ENCODE data around the gene BRD1. TPM values are rescaled to one million over a fixed set of nuclear protein-coding genes. Genes with fewer than 3 reads are reported as not detected.

Gene BRD1
- total RNA-seq, 1 experiment from 2014 or later, result 19.1 TPM

- Histone ChIP-seq H4K20me1 (ENCODE audit: low read length) (0 out of 2 replicates have a peak, but pooled peaks cover 3% of the 10 kb centered on the region), H3K9me2 (replicated peaks; ENCODE audit: low read length) (no peaks in the 10 kb centered on the region), H3K79me2 (ENCODE audit: low read length) (peaks cover 27% of the 10 kb centered on the region), H3K36me3 (ENCODE audit: low read depth, low read length) (peaks cover 16% of the 10 kb centered on the region; the same call in 1 of the 2 replicates), H3F3A (ENCODE audit: low read length, unreplicated experiment) (no peaks in the 10 kb centered on the region), H2AFZ (ENCODE audit: low read length) (no peak overlapping the region), H3K4me3 (ENCODE audit: low read length) (no peak overlapping the region), H3K27ac (ENCODE audit: low read length) (no peak overlapping the region), H3K27me3 (ENCODE audit: low read length) (no peaks in the 10 kb centered on the region), H3K9me3 (ENCODE audit: low read length) (no peaks in the 10 kb centered on the region), H3K4me2 (ENCODE audit: low read length) (no peak overlapping the region), H3K9ac (ENCODE audit: low read length) (no peak overlapping the region), H3K4me1 (ENCODE audit: insufficient read depth, low read length) (no peaks in the 10 kb centered on the region)
- DNase-seq, result no peak
- no TSS peak for BruUV-seq (replicated peaks)
- intact Hi-C loops (cut with micrococcal nuclease), result no loop called here
- no peak for ATAC-seq
- no peak for TF ChIP-seq EZH2phosphoT487 (IDR thresholded peaks at IDR 0.05; ENCODE audit: borderline replicate concordance, low read length)
- no peak for TF ChIP-seq EZH2 (IDR thresholded peaks at IDR 0.05; ENCODE audit: low read length, unreplicated experiment)
- TF ChIP-seq CTCF (conservative IDR thresholded peaks at IDR 0.05; ENCODE audit: low read depth, low read length), result no peak
- CTCF ChIA-PET, result no interaction called here
- POLR2A ChIA-PET (ENCODE audit: unreplicated experiment), result no interaction called here
These were observed 34.4 kb downstream of the BRD1 start for GRCh38 chr22:49793296-49793695.

- no peak overlapping the region for H3K4me2 ChIP-seq (ENCODE audit: low read length)
- no peaks in the 10 kb centered on the region for H3K27me3 ChIP-seq (ENCODE audit: low read length)
- H3K36me3 ChIP-seq (ENCODE audit: low read depth, low read length), result peaks cover 19% of the 10 kb centered on the region; the same call in 1 of the 2 replicates
- POLR2A ChIA-PET (ENCODE audit: unreplicated experiment), result no interaction called here
- TF ChIP-seq CTCF (conservative IDR thresholded peaks at IDR 0.05; ENCODE audit: low read depth, low read length), result no peak
- TF ChIP-seq EZH2 (IDR thresholded peaks at IDR 0.05; ENCODE audit: low read length, unreplicated experiment), result no peak
- TF ChIP-seq EZH2phosphoT487 (IDR thresholded peaks at IDR 0.05; ENCODE audit: borderline replicate concordance, low read length), result no peak
- DNase-seq (no peak), ATAC-seq (no peak)
- H3K4me3 ChIP-seq (ENCODE audit: low read length), result no peak overlapping the region
- no peak overlapping the region for H3K27ac ChIP-seq (ENCODE audit: low read length)
- H3K9me2 ChIP-seq (replicated peaks; ENCODE audit: low read length), result no peaks in the 10 kb centered on the region
- peaks cover 27% of the 10 kb centered on the region for H3K79me2 ChIP-seq (ENCODE audit: low read length)
- H3K9me3 ChIP-seq (ENCODE audit: low read length), result no peaks in the 10 kb centered on the region
- intact Hi-C loops (cut with micrococcal nuclease), result no loop called here
- no peak overlapping the region for H2AFZ ChIP-seq (ENCODE audit: low read length)
- no TSS peak for BruUV-seq (replicated peaks)
- no peaks in the 10 kb centered on the region for H3K4me1 ChIP-seq (ENCODE audit: insufficient read depth, low read length)
- no peak overlapping the region for H3K9ac ChIP-seq (ENCODE audit: low read length)
- no peaks in the 10 kb centered on the region for H3F3A ChIP-seq (ENCODE audit: low read length, unreplicated experiment)
- H4K20me1 ChIP-seq (ENCODE audit: low read length), result 0 out of 2 replicates have a peak, but pooled peaks cover 3% of the 10 kb centered on the region
- CTCF ChIA-PET, result no interaction called here
These were observed 35.6 kb downstream of the BRD1 start for GRCh38 chr22:49792107-49792506.

- H3K9me3 ChIP-seq (ENCODE audit: low read length), result no peaks in the 10 kb centered on the region
- no TSS peak for BruUV-seq (replicated peaks)
- no peaks in the 10 kb centered on the region for H3K9me2 ChIP-seq (replicated peaks; ENCODE audit: low read length)
- no peak overlapping the region for H3K4me3 ChIP-seq (ENCODE audit: low read length)
- H4K20me1 ChIP-seq (ENCODE audit: low read length), result 0 out of 2 replicates have a peak, but pooled peaks cover 3% of the 10 kb centered on the region
- H3K9ac ChIP-seq (ENCODE audit: low read length), result no peak overlapping the region
- CTCF ChIA-PET, result no interaction called here
- POLR2A ChIA-PET (ENCODE audit: unreplicated experiment), result no interaction called here
- ATAC-seq (no peak), DNase-seq (peak; percentile 12)
- no peak overlapping the region for H3K27ac ChIP-seq (ENCODE audit: low read length)
- no peak overlapping the region for H2AFZ ChIP-seq (ENCODE audit: low read length)
- TF ChIP-seq CTCF (conservative IDR thresholded peaks at IDR 0.05; ENCODE audit: low read depth, low read length), result no peak
- TF ChIP-seq EZH2 (IDR thresholded peaks at IDR 0.05; ENCODE audit: low read length, unreplicated experiment), result no peak
- no peak for TF ChIP-seq EZH2phosphoT487 (IDR thresholded peaks at IDR 0.05; ENCODE audit: borderline replicate concordance, low read length)
- no peaks in the 10 kb centered on the region for H3K27me3 ChIP-seq (ENCODE audit: low read length)
- H3K4me1 ChIP-seq (ENCODE audit: insufficient read depth, low read length), result no peaks in the 10 kb centered on the region
- peaks cover 19% of the 10 kb centered on the region; the same call in 1 of the 2 replicates for H3K36me3 ChIP-seq (ENCODE audit: low read depth, low read length)
- intact Hi-C loops (cut with micrococcal nuclease), result no loop called here
- no peaks in the 10 kb centered on the region for H3F3A ChIP-seq (ENCODE audit: low read length, unreplicated experiment)
- H3K79me2 ChIP-seq (ENCODE audit: low read length), result peaks cover 27% of the 10 kb centered on the region
- H3K4me2 ChIP-seq (ENCODE audit: low read length), result no peak overlapping the region
These were observed 36.0 kb downstream of the BRD1 start for GRCh38 chr22:49791682-49792081.
